Superior temporal gyrus (tissue), 1 donor: ENCODE results near the gene ANKRD39.
A peak's percentile ranks its signal among the peaks of the same experiment; 100 is the strongest.
"Not testable (repeated sequence)": the region's sequence is repeated elsewhere in the genome, so short reads cannot be mapped to it uniquely, and the experiment has no call there.

Experiments used
- DNase-seq: peaks from one replicate; pipeline ENCODE4 v3.0.0-alpha.2; 2016; ENCODE audit errors: extremely low spot score

The ANKRD39 gene

DNA sequence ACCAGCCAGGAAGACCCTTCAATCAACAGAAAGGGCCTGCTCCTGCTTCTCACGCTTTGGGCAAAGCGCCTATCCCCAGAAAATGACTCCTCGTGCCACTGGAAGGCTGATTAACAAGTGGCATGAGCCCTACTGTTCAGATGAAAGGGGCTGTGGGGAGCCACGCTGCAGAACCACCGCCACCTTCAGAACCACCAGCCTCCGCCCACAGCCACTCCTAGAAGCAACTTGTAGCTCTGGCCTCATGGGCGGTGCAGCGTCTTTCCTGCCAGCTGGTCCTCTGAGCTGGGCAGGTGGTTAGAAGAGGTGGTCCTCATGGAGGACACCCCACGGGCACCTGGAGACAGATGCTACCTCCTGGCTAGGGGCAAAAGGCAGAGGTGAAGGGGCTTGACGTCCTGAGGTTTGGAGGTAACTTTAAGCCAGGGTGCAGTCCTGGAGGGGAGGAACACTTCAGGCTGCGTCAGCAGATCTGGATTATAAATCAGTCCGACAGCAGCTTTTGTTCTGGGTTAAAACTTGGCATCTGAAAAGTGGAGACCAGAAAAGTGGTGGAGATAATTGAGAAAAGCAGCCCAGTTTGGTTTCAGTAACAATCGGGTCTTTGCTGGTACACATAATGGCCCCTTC is 12.9 kb upstream of the ANKRD39 start:
- peak; percentile 79 for DNase-seq

- DNase-seq = peak; percentile 73
These were observed 12.2 kb upstream of the ANKRD39 start, which contains the start of gene SEMA4C for GRCh38 chr2:96869822-96870625. TSS of gene SEMA4C (minus strand) at chr2:96870080. CDS start at chr2:96867886, 2,194 bp downstream.

GRCh38 chr2:96869281-96869821 is 11.5 kb upstream of the ANKRD39 start:
- peak; percentile 48 for DNase-seq

DNA sequence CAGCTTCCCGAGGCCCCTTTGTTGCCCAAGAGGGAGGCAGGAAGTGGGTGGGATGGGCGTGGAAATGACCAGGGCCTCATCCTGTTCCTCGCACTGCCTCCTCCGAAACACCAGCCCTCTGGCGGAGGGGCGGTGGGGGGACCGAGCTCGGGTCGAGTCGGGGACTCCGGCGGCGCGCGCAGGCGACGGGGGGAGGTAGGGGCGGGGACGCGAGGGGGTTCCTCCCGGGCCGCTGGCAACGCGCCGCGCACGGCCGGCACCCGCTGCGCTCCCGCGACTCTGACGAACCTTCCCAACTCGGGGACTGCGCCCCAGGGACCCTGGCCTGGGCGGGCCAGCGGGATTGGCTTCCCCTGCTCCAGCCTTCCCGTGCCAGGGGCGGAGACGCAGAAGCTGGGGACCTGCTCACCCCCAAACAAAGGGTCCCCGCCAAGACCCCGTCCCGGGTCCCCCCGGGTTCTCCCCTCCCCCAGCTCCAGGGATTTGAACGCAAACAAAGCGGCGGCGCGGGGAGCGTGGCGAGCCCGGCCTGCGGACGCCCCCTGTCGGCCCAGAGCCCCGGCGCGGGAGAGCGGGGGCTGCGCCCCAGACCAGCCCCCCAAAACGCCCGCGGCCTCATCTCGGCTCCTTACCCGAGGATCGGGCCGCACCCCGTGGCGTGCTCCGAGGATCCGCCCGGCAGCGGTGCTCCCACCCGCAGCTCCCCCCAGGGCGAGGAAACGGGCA is 10.9 kb upstream of the ANKRD39 start:
- DNase-seq = peak; percentile 66

GRCh38 chr2:96867756-96868554 is 10.1 kb upstream of the ANKRD39 start:
- peak; percentile 45 for DNase-seq

DNA sequence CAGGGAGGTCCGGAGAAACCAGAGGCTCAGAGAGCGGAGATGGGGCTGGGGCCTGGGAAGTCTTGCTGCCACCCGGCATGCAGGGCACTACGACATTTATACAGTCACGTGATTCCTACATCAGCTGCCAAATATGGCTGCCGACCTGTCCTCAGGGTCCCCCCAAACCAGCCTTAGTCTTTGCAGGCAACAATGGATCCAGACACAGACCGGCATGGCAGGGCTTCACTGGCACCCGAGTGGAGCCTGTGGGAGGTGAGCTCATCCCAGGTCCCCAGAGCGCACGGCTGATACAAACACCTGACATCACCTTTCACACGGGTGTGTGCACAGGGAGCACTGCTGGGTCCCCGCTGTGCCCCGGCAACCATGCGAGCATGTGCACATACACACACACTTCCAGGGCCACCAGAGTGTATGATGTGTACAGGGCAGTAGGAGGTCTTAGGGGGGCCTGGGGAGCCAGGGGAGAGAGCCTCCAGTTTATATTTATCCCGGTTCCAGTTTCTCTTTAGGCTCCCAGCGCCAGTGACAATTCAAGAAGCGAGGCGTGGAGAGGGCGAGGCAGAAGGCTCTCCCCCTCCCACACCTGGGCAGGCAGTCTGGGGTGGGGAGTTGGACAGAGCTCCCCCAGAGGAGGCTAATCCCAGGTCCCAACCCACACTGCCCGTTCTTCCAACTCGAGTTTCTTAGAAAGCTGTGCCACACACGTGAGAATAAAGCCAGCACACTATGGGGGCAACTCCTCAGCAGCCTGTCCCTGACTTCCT is 9.4 kb upstream of the ANKRD39 start:
- DNase-seq = peak; percentile 47

DNA sequence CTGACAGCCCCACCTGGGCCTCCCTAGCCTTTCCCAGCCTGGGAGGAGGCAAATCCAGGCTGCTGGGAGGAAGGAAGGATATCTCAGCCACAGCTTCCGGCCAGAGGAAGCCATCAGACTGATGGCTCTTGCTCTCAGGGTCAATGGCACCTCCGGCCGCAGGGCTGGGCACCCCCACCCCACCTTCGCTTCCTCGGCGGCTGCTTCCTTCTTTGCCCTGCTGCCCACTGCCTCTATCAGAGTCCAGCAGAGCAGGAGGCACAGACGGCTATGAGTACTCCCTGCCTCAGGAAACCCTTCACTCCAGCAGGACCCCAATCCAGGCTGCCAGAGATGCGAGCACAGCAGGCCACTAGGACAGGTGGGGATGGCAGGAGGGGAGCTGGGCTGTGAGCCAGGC is 8.8 kb upstream of the ANKRD39 start:
- DNase-seq = no peak

DNA sequence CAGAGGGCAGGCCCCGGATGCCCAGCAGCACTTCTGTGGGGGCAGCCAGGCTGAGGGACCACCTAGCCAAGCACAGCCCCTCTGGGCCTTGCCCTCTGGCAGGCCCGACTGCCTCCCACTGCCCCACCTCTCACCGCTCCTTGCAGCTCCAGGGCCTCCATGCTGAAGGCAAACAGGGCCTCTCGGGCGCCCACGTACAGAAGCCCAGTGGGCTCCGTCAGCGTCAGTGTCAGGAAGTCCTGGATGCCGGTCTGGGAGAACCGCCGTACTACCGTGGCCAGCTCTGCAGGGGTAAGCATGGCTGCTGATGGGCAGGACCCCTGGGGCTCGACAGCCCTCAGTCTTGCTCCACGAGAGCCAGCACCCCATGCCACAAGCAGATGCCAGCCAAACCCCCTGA is 8.3 kb upstream of the ANKRD39 start:
- DNase-seq = no peak

- DNase-seq = no peak
These were observed 7.8 kb upstream of the ANKRD39 start for GRCh38 chr2:96865654-96866053.

DNA sequence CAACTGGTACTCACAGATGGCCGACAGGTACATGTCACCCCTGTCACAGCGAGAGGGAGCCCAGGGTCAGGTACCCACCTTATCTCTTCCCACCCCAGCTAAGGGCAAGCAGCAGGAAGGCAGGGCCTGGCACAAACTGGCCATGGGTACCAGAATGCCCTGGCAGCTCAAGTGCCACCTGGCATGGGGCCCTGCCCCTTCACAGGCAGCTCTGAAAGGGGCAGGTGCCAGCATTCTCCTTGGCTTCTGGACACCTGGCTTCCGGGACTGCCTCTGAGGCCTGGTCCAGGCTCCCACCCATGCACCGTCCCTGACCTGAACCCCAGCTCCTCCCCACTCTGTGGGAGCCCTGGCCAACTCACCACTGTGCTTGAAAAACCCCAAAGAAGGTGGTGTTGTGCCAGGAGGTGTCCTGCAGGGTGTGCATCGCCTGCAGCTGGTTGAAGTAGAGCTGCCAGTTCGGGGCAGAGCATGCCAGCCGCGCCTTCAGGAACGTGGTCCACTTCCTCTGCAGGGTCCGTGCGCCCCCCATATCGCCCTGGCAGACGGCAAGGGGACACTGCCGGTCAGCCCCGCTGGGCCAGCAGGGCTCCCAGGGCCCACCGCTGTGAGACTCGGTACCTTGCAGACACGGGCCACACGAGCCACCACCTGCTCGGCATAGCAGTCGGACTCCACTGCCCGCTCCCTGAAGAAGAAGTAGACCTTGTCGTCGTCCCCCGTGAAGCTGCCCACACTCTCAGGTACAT is 6.7 kb upstream of the ANKRD39 start:
- DNase-seq = no peak

GRCh38 chr2:96863575-96864342 is 5.9 kb upstream of the ANKRD39 start:
- no peak for DNase-seq

DNA sequence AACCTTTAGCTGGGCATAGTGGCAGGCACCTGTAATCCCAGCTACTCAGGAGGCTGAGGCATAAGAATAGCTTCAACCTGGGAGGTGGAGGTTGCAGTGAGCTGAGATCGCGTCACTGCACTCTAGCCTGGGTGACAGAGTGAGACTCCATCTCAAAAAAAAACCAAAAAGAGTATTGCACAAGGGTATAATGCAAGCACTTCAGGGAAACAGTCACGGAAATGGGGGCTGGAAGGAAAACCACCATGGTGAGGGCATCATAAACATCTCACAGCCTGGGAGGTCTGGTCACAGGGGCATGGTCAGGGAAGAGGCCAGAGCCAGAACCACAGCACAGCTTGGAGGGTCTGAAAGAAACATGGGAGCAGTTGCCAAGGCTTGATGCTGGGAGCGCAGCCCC is 5.2 kb upstream of the ANKRD39 start:
- DNase-seq = not testable (repeated sequence)

- no peak for DNase-seq
These were observed 3.3 kb upstream of the ANKRD39 start for GRCh38 chr2:96861074-96861473.

GRCh38 chr2:96860065-96861029 is 2.5 kb upstream of the ANKRD39 start:
- peak; percentile 27 for DNase-seq

- peak; percentile 30 for DNase-seq
These were observed 1.9 kb upstream of the ANKRD39 start for GRCh38 chr2:96859681-96860064.

DNA sequence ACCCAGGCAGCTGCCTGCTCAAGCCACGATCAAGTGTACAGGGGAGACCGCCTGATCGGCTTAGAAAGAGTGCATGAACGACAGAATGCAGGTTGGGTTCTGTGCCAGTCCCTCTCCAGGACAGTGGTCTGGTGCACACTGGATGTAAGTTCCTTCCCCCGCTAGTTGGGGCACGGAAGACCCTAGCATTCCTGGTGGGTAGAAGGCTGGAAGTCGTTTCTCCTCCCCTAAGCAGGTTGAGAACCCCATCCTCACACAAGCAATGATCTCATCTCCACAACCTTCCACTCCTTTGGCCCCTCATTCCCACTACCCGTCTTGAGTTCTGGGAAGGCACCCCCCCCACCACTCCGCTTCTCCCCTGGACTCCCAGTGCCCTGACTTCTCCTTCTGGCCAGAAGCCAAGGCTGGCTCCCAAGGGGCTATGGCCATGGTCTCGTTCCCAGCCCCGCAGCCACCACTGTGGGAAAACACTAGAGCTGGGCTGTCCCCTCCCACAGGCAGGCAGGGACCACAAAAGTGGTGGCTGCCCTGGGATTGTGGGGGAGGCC is 1.4 kb upstream of the ANKRD39 start:
- DNase-seq = peak; percentile 54

- DNase-seq = peak; percentile 62
These were observed 795 bp downstream of the ANKRD39 start for GRCh38 chr2:96856776-96857666.
